Measurements from ENCODE around the gene KCP.

KCP gene

DNA sequence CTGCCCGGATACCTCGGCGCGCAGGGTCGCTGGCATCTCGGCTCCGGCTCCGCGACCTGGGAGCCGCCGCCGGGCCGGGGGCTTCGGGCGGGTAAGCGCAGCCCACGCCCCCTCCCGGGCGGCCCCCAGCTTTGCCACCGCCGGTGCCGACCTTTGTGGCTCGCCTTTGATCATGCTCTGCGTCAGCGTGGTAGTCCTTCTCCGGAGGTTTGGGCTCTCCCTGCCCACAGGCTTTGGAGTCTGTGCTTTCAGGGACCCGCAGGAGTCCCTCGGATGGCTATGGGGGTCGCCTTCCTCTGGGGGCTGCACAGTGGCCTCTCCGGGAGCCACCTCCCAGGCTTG is 40.6 kb downstream of the KCP start:
- no peak for DNase-seq

GRCh38 chr7:128869138-128869943 is 41.2 kb downstream of the KCP start:
- DNase-seq: peak; percentile 60

DNA sequence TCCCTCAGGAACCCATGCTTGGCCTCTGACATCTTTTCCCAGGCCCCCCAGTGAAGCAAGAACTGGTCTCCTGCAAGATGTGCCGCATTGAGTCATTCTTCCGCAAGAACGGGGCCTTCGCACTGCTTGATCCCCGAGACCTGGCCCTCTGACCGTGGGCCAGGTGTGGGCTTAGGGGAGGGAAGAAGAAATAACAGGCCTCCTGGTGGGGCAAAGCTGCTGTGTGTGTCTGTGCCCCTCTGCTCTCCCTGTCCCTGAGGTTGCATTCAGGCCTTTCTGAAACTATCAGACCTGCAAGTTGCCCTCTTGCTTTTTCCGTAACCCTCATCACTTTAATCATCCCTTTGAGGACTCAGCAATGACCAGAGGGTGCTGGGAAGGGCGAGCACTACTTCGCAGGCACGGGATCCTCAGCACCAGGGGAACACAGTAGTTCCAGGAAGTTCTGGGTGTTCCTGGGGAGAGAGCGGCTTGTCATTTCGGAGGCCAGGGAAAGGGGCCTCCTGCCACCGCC is 41.8 kb downstream of the KCP start:
- DNase-seq: no peak

GRCh38 chr7:128867842-128868623 is 42.5 kb downstream of the KCP start:
- no peak for DNase-seq

- DNase-seq: no peak
Measured at GRCh38 chr7:128867241-128867640, 43.3 kb downstream of the KCP start.

GRCh38 chr7:128865996-128866877 is 44.3 kb downstream of the KCP start:
- no peak for DNase-seq

DNA sequence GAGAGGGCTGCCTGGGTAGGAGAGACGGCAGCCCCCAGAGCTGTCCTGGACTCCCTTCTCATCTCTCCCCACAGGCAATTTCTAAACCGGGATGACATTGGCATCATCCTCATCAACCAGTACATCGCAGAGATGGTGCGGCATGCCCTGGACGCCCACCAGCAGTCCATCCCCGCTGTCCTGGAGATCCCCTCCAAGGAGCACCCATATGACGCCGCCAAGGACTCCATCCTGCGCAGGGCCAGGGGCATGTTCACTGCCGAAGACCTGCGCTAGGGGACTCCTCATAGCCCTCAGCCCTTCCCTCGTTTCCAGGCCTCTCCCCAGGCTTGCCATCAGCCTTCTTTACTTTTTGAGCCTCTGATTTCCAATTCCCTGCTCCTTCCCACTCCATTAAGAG is 45.2 kb downstream of the KCP start:
- DNase-seq: no peak

- DNase-seq: no peak
Measured at GRCh38 chr7:128863433-128863989, 47.0 kb downstream of the KCP start.

- peak; percentile 100 for DNase-seq
Measured at GRCh38 chr7:128862571-128863432, 47.7 kb downstream of the KCP start, which contains the start of gene ATP6V1F. TSS of gene ATP6V1F (plus strand) at chr7:128862856. CDS start at chr7:128862905, 49 bp downstream.

DNA sequence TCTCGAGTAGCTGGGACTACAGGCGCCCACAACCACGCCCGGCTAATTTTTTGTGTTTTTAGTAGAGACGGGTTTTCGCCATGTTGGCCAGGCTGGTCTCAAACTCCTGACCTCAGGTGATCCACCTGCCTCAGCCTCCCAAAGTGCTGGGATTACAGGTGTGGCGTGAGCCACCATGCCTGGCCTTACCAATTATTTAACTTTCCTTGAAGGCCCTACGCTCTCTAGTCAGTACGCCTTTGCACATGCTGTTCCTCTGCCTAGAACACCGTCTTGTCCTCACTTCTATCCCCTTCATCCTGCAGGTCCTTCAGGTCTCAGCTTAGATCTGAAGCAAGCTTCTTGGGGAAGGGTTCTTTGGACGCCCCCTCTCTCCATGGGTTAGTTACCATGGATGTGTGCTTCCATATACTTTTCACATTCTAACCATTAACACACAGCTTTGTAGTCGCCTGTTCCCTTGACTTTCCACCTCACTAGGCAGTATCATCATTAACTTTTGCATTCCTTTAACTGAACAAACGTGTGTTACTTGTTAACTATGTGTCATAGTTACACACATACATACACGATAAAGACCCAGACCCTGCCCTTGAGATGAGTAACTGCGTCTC is 48.4 kb downstream of the KCP start:
- DNase-seq: no peak

DNA sequence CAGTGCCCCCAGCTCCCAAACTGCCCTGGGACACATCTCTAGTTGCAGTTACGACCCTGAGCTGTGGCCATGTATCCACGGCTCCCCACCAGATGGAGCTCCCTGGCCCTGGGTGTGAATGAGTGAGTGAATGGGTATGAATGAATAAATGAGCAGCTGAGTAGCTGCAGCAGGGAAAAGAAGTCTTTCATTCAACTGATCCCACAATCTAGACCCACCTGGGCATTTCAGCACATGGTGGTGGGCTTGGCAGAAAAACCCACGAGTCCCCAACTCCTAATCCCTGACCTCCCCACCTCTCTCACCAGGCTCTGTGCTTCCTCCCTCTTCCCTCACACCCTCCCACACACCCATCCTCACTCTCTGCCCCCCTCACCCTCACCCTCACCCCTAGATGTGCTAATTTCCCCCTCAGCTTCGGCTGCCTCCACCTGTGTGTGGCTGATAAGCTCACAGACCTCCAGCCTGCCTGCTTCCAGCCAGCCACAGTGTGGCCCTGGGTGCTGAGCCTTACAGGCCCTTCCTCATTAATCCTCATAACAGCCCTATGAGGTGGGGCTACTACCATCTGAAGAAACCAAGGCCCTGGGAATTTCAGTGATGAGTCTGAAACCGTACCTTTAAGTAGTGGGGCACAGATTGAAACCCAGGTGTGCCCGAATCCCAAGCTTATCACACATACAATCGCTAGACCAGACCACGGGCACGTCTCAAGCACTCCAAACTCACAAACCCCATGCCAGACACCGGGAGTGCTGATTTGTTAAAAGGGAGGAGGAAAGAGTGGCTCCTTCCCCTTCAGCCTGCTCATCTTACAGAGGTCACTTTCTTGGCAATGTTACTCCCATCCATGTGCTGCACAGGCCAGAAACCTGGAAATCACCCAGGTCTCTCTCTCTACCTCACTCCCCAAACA is 50.1 kb downstream of the KCP start:
- no peak for DNase-seq

- no peak for DNase-seq
Measured at GRCh38 chr7:128859232-128860157, 51.0 kb downstream of the KCP start.

DNA sequence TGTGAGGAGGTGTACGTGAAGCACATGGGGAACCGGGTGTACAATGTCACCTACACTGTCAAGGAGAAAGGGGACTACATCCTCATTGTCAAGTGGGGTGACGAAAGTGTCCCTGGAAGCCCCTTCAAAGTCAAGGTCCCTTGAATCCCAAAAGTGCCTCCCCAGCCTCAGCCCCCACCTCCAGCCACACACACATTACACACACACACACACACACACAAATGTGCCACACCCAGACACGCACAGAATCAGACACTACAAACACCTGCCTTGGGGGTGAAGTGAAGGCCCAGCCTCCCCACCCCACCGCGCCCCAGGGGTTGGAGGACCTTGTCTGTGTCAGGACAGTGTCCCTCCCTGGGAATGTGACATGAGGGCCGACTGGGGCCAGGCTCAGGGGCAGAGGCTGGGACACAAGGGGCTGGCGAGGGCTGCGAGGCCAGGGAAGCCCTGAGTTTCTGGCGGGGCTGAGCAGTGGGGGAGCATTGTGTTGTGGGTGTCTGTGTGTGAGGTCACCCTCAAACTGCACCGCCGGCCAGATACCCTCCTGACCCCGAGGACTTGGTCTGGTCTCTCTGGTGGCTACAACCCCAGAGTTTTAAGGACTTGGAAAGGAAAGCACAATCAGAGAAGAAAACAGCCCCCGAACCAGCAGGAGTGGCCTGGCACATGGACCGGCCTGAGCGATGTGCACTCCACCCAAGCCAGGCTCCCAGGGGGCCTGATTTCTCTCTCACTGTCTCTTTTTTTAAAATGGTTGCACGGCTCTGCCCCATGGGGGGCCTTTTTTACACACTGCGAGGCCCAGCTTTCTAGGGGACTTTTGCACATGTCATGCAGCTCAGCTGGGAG is 51.9 kb downstream of the KCP start:
- no peak for DNase-seq

GRCh38 chr7:128856001-128856718 is 54.3 kb downstream of the KCP start:
- DNase-seq: no peak

DNA sequence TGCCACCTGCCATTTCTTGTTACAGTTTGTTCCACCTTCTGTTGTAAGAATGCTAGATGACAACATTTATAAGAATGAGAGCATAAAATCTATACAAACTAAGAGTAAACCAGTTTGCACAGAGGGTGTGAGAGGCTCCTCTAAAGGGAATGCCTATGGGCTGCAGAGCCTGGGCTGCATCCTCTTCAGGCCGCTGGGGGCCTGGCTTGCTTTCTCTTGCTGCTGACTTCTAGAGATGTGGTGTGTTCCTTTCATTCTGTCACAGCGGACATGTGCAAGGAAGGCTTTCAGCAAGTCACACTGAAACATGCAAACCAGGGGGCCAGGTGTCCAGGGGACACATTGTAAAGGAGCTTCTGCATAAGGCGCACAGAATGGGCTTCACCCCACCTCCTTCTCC is 55.0 kb downstream of the KCP start:
- no peak for DNase-seq

GRCh38 chr7:128854396-128854795 is 56.1 kb downstream of the KCP start:
- DNase-seq: no peak

- DNase-seq: no peak
Measured at GRCh38 chr7:128853799-128854198, 56.7 kb downstream of the KCP start.

Data from femur (tissue), 1 donor.